RWPE1 (cell line): ENCODE data around the gene ZMIZ1.

Experiments used
- CTCF ChIA-PET: fragments of 350-600 bp; sonication (Branson Sonifier 250); formaldehyde crosslinking; extraction: SDS; loops from one replicate; lab custom pipeline; 2021; lab: Yijun Ruan, JAX
- POLR2A ChIA-PET: fragments of 400-600 bp; formaldehyde crosslinking; extraction: SDS; loops from one replicate; lab custom pipeline; 2020; ENCODE audit warnings: antibody characterized with exemption; ENCODE audit not compliant: low non-redundant PET; lab: Yijun Ruan, JAX
- DNase-seq: peaks from one replicate; pipeline ENCODE4 v3.0.0; 2012; ENCODE audit warnings: low spot score
- H3K27ac ChIP-seq: fragments of 450-650 bp; 2 replicates; pipeline ENCODE4 v1.5.1; 2017
- TF ChIP-seq, protein P1 (sequence below): fragments of 450-650 bp; conservative IDR thresholded peaks from 2 replicates; pipeline ENCODE4 v1.5.1; 2017; ENCODE audit warnings: low read depth, mild to moderate bottlenecking

Gene ZMIZ1

GRCh38 chr10:79088176-79088575 is 19.4 kb downstream of the ZMIZ1 start:
- TF ChIP-seq, protein P1, sequence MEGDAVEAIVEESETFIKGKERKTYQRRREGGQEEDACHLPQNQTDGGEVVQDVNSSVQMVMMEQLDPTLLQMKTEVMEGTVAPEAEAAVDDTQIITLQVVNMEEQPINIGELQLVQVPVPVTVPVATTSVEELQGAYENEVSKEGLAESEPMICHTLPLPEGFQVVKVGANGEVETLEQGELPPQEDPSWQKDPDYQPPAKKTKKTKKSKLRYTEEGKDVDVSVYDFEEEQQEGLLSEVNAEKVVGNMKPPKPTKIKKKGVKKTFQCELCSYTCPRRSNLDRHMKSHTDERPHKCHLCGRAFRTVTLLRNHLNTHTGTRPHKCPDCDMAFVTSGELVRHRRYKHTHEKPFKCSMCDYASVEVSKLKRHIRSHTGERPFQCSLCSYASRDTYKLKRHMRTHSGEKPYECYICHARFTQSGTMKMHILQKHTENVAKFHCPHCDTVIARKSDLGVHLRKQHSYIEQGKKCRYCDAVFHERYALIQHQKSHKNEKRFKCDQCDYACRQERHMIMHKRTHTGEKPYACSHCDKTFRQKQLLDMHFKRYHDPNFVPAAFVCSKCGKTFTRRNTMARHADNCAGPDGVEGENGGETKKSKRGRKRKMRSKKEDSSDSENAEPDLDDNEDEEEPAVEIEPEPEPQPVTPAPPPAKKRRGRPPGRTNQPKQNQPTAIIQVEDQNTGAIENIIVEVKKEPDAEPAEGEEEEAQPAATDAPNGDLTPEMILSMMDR: no peak
- H3K27ac ChIP-seq: peak overlapping the region; percentile 95
- POLR2A ChIA-PET: no interaction called here
- CTCF ChIA-PET: interaction anchor here (0.5 to 1.3 kb wide), 3 partner anchors 14 to 489 kb away, joined by 3 to 9 read pairs (median 5); no protein-coding TSS in a partner anchor
- peak; percentile 72 for DNase-seq

DNA sequence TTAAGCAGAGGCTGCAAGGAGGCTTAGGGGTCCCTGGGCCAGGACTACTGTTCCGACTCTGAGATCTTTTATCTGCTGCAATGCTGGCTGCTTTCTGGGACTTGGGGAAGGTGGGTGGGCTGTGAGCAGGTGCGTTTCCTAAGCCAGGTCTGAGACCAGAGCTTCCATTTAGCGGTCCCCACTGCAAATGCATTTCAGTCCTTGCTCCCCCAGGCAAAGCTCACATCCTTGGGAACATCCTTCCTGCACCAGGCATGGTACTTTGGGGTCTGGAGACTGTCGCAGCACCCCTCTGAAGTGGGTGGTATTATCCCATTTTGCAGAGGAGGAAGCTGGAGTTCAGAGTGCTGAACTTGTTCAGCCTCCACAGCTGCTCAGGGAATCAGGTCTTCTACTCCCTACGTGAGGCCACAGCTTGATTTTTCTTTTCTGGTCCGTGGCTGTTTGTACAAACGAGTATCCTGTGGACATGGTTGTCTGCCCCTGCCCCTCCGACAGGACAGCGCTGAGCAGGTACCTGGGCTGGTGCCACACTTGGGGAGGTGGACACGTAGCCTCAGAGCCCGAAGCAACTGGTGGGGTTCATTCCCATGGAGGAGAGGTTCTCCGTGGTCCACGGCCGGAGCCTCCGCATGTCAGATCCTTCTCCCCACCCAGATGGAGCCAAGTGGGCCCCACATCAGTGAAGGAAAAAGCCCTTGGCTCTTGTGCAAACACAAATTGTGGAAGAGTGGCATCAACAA is 20.0 kb downstream of the ZMIZ1 start:
- TF ChIP-seq, protein P1: no peak
- CTCF ChIA-PET: interaction anchor here (0.6 to 1.3 kb wide), 3 partner anchors 13 to 199 kb away, joined by 3 to 9 read pairs (median 6); no protein-coding TSS in a partner anchor
- DNase-seq: no peak
- H3K27ac ChIP-seq: peak overlapping the region; percentile 95
- POLR2A ChIA-PET: no interaction called here

GRCh38 chr10:79089632-79090031 is 20.9 kb downstream of the ZMIZ1 start:
- peak overlapping the region; percentile 95 for H3K27ac ChIP-seq
- ChIA-PET POLR2A (no interaction called here), CTCF (no interaction called here)
- TF ChIP-seq, protein P1: no peak
- no peak for DNase-seq

DNA sequence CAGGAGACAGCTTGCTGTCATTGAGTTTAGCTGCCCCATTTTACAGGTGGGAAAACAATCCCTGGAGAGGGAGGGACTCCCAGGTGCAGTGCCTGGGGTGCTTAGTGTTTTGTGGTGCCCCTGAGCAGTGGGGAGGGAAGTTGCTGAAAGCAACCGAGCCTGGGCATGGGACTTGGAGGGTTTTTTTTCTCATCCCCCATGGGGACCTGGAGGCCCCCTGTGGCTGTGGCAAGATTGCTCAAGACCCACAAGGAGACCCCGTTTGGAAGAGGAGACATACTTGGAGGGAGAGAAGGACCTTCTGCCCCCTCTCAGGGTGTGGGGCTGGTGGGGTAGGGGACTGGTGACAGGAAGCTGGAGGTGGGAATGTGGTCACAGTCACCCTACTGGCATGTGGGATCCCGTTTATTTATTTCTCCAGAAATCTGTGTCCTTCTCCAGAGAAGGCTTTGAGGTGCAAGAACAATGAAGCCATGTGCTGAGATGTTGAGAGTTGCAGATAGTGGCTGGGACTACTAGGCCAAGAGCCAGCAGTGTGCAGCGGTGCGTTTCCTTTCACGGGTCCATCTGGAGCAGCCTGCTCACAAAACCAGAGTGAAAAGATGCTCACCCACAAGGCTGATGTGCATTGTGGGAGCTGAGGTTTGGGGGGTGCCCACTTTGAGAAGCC is 21.5 kb downstream of the ZMIZ1 start:
- TF ChIP-seq, protein P1: no peak
- CTCF ChIA-PET: no interaction called here
- no peak for DNase-seq
- POLR2A ChIA-PET: no interaction called here
- H3K27ac ChIP-seq: peak overlapping the region; percentile 95

DNA sequence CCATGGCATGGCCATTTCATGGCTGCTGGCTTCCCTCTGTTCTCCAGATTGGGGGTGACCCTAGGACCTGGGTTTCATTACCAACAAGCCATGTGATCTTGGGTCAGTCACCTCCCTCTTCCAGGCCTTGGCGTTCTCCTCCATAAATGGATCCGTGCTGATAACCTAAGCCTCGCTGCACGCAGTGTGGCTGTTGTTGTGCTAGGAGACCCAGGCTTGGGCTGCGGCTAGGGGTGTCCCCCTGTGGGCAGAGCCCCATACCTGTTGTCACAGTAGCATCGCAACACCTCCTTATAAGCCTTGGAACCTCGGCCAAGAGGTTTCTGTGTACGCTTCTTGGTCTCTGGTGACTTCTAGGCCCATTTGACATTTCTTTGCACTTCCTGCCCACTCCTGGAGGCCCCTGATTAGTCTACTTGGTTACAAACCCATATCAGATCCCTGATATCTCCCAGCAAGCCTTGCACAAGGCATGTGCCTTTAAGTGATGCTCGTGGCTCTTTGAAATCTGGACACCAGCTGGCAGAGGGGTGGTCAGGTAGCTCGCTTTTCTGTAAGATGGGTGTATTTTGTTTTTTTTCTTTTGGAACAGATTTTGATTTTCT is 23.6 kb downstream of the ZMIZ1 start:
- POLR2A ChIA-PET: no interaction called here
- TF ChIP-seq, protein P1: no peak
- peak overlapping the region; percentile 51 for H3K27ac ChIP-seq
- CTCF ChIA-PET: no interaction called here
- DNase-seq: no peak

DNA sequence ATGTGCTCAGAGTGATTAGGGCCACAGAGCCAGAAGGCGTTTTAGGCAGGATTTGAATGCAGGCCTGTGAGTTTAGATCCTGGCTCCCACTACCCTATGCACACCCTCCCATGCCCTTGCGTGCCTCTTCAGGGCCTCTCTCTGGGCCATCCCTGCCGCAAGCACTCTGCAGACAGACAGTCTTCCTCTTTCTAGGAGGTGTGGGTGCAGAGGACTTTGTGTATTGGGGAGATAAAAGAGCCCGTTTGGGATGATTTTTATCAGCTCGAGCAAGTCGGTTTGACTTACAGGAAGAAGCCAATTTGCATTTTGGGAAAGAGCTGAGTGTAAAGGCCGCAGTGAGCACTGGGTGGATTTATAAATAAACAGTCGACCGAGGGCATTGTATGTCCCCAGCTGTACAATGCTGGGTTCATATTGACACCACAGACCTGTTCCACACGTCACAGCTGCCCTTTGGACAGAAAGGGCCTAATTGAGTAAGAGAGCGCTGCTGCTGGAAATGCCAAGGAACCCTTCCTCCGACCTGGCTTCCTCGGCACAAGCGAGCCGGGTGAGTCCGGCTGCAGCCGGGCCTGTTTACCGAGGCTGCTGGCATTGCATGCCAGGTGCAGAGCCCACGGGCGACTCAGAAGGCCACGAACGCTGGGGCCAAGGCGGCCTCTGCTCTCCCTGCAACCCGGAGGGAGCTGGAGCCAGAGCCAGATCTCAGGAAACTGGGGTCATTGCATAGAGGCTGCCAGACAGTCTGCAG is 25.1 kb downstream of the ZMIZ1 start:
- TF ChIP-seq, protein P1: no peak
- ChIA-PET CTCF (no interaction called here), POLR2A (no interaction called here)
- DNase-seq: no peak
- H3K27ac ChIP-seq: peak overlapping the region; percentile 52
